Endodermal cell (in vitro differentiated cells): ENCODE measurements around the gene SLC26A8. TPM values are rescaled to one million over a fixed set of nuclear protein-coding genes. Genes with fewer than 3 reads are reported as not detected.

ENCODE experiments used
- DNase-seq: peaks from one replicate; pipeline ENCODE4 v3.0.0-alpha.2; 2017
- H3K27ac ChIP-seq: 2 replicates; pipeline ENCODE4 v1.5.1; 2013; ENCODE audit warnings: mild to moderate bottlenecking, low read depth, low read length, moderate library complexity
- H3K27me3 ChIP-seq: 2 replicates; pipeline ENCODE4 v1.6.1; 2013; ENCODE audit warnings: mild to moderate bottlenecking, low read length, moderate library complexity; ENCODE audit not compliant: insufficient read depth, control insufficient read depth, poor library complexity, severe bottlenecking
- H3K36me3 ChIP-seq: 2 replicates; pipeline ENCODE4 v1.7.0; 2013; ENCODE audit warnings: mild to moderate bottlenecking, low read length, moderate library complexity; ENCODE audit not compliant: control insufficient read depth, insufficient read depth
- H3K4me1 ChIP-seq: one replicate; pipeline ENCODE4 v1.7.0; 2013; ENCODE audit warnings: low read length; ENCODE audit not compliant: control insufficient read depth, insufficient read depth
- H3K4me3 ChIP-seq: 2 replicates; pipeline ENCODE4 v1.5.1; 2013; ENCODE audit warnings: mild to moderate bottlenecking, low read length, moderate library complexity
- H3K9ac ChIP-seq: 2 replicates; pipeline ENCODE4 v1.6.1; 2013; ENCODE audit warnings: mild to moderate bottlenecking, low read length, moderate library complexity; ENCODE audit not compliant: poor library complexity, severe bottlenecking; ENCODE audit errors: extremely low read depth
- H3K9me3 ChIP-seq: 2 replicates; pipeline ENCODE4 v1.6.1; 2013; ENCODE audit warnings: mild to moderate bottlenecking, low read length, moderate library complexity; ENCODE audit not compliant: control insufficient read depth
- H3K27ac Mint-ChIP-seq: 2 replicates; pipeline ENCODE4 v1.8.0; 2020; ENCODE audit warnings: mixed read lengths
- H3K27me3 Mint-ChIP-seq: 2 replicates; pipeline ENCODE4 v1.8.0; 2021; ENCODE audit warnings: mild to moderate bottlenecking, mixed read lengths; ENCODE audit not compliant: insufficient read depth
- H3K36me3 Mint-ChIP-seq: 2 replicates; pipeline ENCODE4 v1.8.0; 2020; ENCODE audit warnings: low read depth, mixed read lengths
- H3K4me1 Mint-ChIP-seq: 2 replicates; pipeline ENCODE4 v1.8.0; 2020; ENCODE audit warnings: mixed read lengths
- H3K4me3 Mint-ChIP-seq: 2 replicates; pipeline ENCODE4 v1.8.0; 2020; ENCODE audit warnings: mild to moderate bottlenecking, moderate library complexity, mixed read lengths
- H3K9me3 Mint-ChIP-seq: 2 replicates; pipeline ENCODE4 v1.8.0; 2020; ENCODE audit warnings: mild to moderate bottlenecking, mixed read lengths
- WGBS, 2 experiments: methylation state at CpG; one replicate each; pipeline versions ENCODE4 v1.1.5 to v1.1.7; 2013; ENCODE audit warnings: missing lambda C conversion rate in 2 of 2, mixed read lengths in 1 of 2; ENCODE audit not compliant: insufficient coverage in 1 of 2, insufficient read length in 1 of 2; 5-methylcytosine and 5-hydroxymethylcytosine counted together
- total RNA-seq, 2 donors: library from RNA; stranded (reverse); fragmentation: NEBNext Ultra II Directional in 1 of 2; extraction: Animal tissue kit (Norgen Biotek cat#: 25700) in 1 of 2; gene quantifications; 2 replicates in 1 of 2; 3 replicates in 1 of 2; pipeline ENCODE4 v1.2.1, GENCODE V29; 2021
- TF ChIP-seq, protein P1 (sequence below): fragments of 200-600 bp; sonication (generic); conservative IDR thresholded peaks from 2 replicates; pipeline ENCODE4 v1.5.0; 2021; ENCODE audit warnings: antibody characterized with exemption, mild to moderate bottlenecking

The SLC26A8 gene
- total RNA-seq, 2 donors from 2014 or later = not detected

DNA sequence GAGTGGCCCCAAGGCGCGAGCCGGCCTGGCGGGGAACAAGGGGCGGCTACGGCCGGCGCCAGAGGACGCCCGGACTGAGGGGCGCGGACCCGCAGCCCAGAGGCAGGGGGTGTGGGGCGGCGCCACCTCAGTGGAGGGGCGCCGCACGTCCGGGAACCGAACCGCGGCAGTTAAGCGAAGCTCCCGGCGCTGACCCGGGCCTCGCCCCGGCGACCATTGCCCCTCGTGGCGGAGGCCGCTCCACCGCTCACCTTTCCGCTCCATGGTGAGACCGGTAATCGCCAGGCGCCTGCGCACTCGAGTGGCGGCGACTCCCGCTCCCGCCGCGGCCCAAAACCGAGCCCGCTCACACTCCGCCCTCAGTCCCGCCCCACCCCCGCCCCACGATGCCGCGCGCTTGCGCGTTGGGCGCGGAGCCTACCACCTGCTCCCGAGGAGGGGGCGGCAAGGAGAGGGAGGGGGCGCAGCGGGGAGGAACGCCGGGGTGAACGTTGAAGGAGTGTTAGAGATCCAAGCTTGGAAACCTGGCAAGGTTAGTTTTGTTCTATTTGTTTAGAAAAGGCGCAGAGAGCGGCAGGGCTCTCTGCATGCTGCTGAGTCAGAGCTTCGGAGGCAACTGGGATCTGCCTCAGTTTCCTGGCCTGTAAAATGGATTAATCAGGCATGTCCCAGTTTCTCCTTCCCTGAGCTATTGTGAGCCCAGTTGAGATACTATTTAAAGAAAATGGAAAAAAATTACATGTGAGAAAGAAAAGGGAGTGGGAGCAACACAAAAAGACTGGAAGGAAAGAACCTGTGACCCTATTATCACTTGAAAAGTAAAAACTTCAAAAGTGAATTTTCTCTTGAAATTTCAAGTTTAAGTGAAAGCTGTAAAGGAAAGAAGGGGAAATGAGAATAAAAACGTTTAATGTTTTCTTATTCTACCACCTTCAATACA, 103.4 kb downstream of the SLC26A8 start, which contains the start of gene SRPK1:
Gene SRPK1, minus strand, starts transcription at position 306 of the 940 bp plus-strand sequence. Its CDS starts 42 bp downstream, at position 264.
- H3K27me3 Mint-ChIP-seq = no peaks in the 10 kb centered on the region
- Histone ChIP-seq H3K27me3 (no peaks in the 10 kb centered on the region), H3K4me1 (no peaks in the 10 kb centered on the region), H3K36me3 (peaks cover 19% of the 10 kb centered on the region), H3K9me3 (no peaks in the 10 kb centered on the region), H3K4me3 (peak within 1 kb of the TSS; percentile 95), H3K27ac (no peak within 1 kb of the TSS), H3K9ac (peak within 1 kb of the TSS; percentile 59)
- peaks cover 16% of the 10 kb centered on the region for H3K4me1 Mint-ChIP-seq
- H3K4me3 Mint-ChIP-seq = peak within 1 kb of the TSS; percentile 100
- H3K36me3 Mint-ChIP-seq = peaks cover 10% of the 10 kb centered on the region
- 0% methylated on average over 34 to 68 of the region's 69 CpGs for WGBS, 2 experiments
- TF ChIP-seq, protein P1, sequence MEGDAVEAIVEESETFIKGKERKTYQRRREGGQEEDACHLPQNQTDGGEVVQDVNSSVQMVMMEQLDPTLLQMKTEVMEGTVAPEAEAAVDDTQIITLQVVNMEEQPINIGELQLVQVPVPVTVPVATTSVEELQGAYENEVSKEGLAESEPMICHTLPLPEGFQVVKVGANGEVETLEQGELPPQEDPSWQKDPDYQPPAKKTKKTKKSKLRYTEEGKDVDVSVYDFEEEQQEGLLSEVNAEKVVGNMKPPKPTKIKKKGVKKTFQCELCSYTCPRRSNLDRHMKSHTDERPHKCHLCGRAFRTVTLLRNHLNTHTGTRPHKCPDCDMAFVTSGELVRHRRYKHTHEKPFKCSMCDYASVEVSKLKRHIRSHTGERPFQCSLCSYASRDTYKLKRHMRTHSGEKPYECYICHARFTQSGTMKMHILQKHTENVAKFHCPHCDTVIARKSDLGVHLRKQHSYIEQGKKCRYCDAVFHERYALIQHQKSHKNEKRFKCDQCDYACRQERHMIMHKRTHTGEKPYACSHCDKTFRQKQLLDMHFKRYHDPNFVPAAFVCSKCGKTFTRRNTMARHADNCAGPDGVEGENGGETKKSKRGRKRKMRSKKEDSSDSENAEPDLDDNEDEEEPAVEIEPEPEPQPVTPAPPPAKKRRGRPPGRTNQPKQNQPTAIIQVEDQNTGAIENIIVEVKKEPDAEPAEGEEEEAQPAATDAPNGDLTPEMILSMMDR = peak; percentile 21
- peak; percentile 98 for DNase-seq
- H3K27ac Mint-ChIP-seq = peak within 1 kb of the TSS; percentile 98
- H3K9me3 Mint-ChIP-seq = no peaks in the 10 kb centered on the region

DNA sequence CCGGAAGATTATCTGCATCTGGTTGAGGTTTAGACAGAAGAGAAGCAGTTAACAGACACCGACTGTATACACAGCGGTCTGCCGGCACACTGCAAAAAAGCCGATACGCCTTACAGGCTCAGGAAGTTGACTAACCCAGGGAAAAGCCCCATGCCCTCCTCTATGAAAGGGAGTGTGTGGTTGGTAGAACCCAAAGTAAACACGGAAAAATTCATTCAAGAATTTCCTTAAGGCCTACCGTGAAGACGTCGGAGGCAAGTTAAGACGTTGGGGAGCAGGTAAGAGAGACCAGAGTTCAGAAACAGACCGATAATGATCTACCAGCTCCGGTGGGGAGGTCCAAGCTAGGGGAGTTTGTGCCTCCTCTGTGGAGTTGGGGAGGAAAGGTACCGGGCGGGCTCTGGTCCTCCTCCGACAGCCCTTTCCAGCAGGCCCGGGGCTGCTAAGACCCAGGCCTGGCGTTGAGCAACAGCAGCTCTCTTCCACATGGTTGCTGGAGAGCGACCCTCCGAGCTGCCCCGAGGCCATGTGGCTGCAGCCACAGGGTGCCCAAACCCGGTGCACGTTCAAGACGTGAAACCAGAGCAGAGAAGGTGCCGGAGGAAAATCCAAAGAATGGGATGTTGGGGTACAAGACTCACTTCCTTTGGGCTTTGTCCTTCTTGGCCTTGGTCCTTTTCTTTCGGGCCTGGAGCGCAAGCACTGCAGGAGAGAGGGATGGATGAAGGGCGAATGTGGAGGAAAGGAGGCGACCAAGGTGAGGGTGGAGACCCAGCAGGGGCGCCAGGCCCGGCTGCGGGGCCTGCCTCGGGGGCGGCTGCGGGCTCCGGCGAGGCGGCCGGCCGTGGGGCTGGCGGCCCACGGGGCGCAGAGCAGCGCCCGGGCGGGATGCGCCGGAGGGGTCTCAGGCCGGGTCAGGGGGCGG, 104.4 kb downstream of the SLC26A8 start:
- Mint-ChIP-seq H3K4me1 (peaks cover 16% of the 10 kb centered on the region), H3K27me3 (no peaks in the 10 kb centered on the region)

More for the DNA sequence above, 104.4 kb downstream of the SLC26A8 start:
- Mint-ChIP-seq H3K36me3 (peaks cover 15% of the 10 kb centered on the region), H3K9me3 (no peaks in the 10 kb centered on the region), H3K4me3 (peak overlapping the region; percentile 100), H3K27ac (peak overlapping the region; percentile 98)
- TF ChIP-seq, protein P1 = no peak
- Histone ChIP-seq H3K9me3 (no peaks in the 10 kb centered on the region), H3K27ac (no peak overlapping the region), H3K4me1 (no peaks in the 10 kb centered on the region), H3K9ac (peak overlapping the region; percentile 43), H3K4me3 (peak overlapping the region; percentile 95), H3K36me3 (peaks cover 25% of the 10 kb centered on the region), H3K27me3 (no peaks in the 10 kb centered on the region)
- DNase-seq = peak; percentile 81
- WGBS, 2 experiments = 0 to 3% methylated on average over 14 to 50 of the region's 50 CpGs
